Activated naive CD8-positive, alpha-beta T cell (primary cell): ENCODE measurements around the gene PHOX2A.
"Not testable (repeated sequence)": the region's sequence is repeated elsewhere in the genome, so short reads cannot be mapped to it uniquely, and the experiment has no call there.

Experiments
- H3K27ac Mint-ChIP-seq: one replicate; pipeline ENCODE4 v1.8.0; 2021; ENCODE audit warnings: mixed read lengths
- H3K27me3 Mint-ChIP-seq: one replicate; pipeline ENCODE4 v1.8.0; 2021; ENCODE audit warnings: mixed read lengths
- H3K36me3 Mint-ChIP-seq: one replicate; pipeline ENCODE4 v1.8.0; 2021; ENCODE audit warnings: mixed read lengths
- H3K4me1 Mint-ChIP-seq: one replicate; pipeline ENCODE4 v1.8.0; 2021; ENCODE audit warnings: low read depth, mixed read lengths
- H3K4me3 Mint-ChIP-seq: one replicate; pipeline ENCODE4 v1.8.0; 2021; ENCODE audit warnings: mild to moderate bottlenecking, mixed read lengths
- H3K9me3 Mint-ChIP-seq: one replicate; pipeline ENCODE4 v1.8.0; 2021; ENCODE audit warnings: low read depth, mixed read lengths

PHOX2A gene

GRCh38 chr11:72244060-72244360, at the start of gene PHOX2A:
Gene PHOX2A, minus strand, starts transcription at chr11:72244176. Its CDS starts 172 bp downstream, at chr11:72244004.
- no peak within 1 kb of the TSS for H3K27ac Mint-ChIP-seq
- H3K27me3 Mint-ChIP-seq = peaks cover 35% of the 10 kb centered on the region
- no peaks in the 10 kb centered on the region for H3K9me3 Mint-ChIP-seq

GRCh38 chr11:72293391-72293790, 49.4 kb upstream of the PHOX2A start:
- H3K36me3 Mint-ChIP-seq = peaks cover 11% of the 10 kb centered on the region
- H3K9me3 Mint-ChIP-seq = no peaks in the 10 kb centered on the region
- no peaks in the 10 kb centered on the region for H3K4me1 Mint-ChIP-seq
- H3K4me3 Mint-ChIP-seq = no peak overlapping the region
- H3K27me3 Mint-ChIP-seq = no peaks in the 10 kb centered on the region
- H3K27ac Mint-ChIP-seq = no peak overlapping the region

More at GRCh38 chr11:72244060-72244360, at the start of gene PHOX2A:
- H3K36me3 Mint-ChIP-seq = peaks cover 2% of the 10 kb centered on the region
- peaks cover 31% of the 10 kb centered on the region for H3K4me1 Mint-ChIP-seq
- peak within 1 kb of the TSS; percentile 56 for H3K4me3 Mint-ChIP-seq

GRCh38 chr11:72292106-72292785, 48.3 kb upstream of the PHOX2A start:
- no peak overlapping the region for H3K4me3 Mint-ChIP-seq
- peaks cover 11% of the 10 kb centered on the region for H3K36me3 Mint-ChIP-seq
- H3K4me1 Mint-ChIP-seq = no peaks in the 10 kb centered on the region
- H3K9me3 Mint-ChIP-seq = no peaks in the 10 kb centered on the region
- H3K27me3 Mint-ChIP-seq = no peaks in the 10 kb centered on the region
- no peak overlapping the region for H3K27ac Mint-ChIP-seq

- H3K4me3 Mint-ChIP-seq, H3K27ac Mint-ChIP-seq, H3K4me1 Mint-ChIP-seq, H3K9me3 Mint-ChIP-seq, H3K27me3 Mint-ChIP-seq, H3K36me3 Mint-ChIP-seq: not testable (repeated sequence)
Measured at GRCh38 chr11:72290741-72291140, 46.8 kb upstream of the PHOX2A start.

- no peaks in the 10 kb centered on the region for H3K9me3 Mint-ChIP-seq
- no peak overlapping the region for H3K4me3 Mint-ChIP-seq
- no peaks in the 10 kb centered on the region for H3K36me3 Mint-ChIP-seq
- H3K27ac Mint-ChIP-seq = no peak overlapping the region
- no peaks in the 10 kb centered on the region for H3K4me1 Mint-ChIP-seq
- H3K27me3 Mint-ChIP-seq = peaks cover 12% of the 10 kb centered on the region
Measured at GRCh38 chr11:72287293-72287692, 43.3 kb upstream of the PHOX2A start.

GRCh38 chr11:72283947-72284346, 40.0 kb upstream of the PHOX2A start:
- no peaks in the 10 kb centered on the region for H3K36me3 Mint-ChIP-seq
- H3K9me3 Mint-ChIP-seq = no peaks in the 10 kb centered on the region

GRCh38 chr11:72280726-72281315, 36.8 kb upstream of the PHOX2A start:
- Mint-ChIP-seq H3K4me3 (no peak overlapping the region), H3K27me3 (peaks cover 26% of the 10 kb centered on the region), H3K9me3 (no peaks in the 10 kb centered on the region), H3K4me1 (no peaks in the 10 kb centered on the region), H3K36me3 (no peaks in the 10 kb centered on the region), H3K27ac (no peak overlapping the region)

More at GRCh38 chr11:72283947-72284346, 40.0 kb upstream of the PHOX2A start:
- Mint-ChIP-seq H3K27ac (no peak overlapping the region), H3K27me3 (peaks cover 23% of the 10 kb centered on the region), H3K4me3 (no peak overlapping the region), H3K4me1 (no peaks in the 10 kb centered on the region)

- Mint-ChIP-seq H3K36me3 (no peaks in the 10 kb centered on the region), H3K27ac (no peak overlapping the region), H3K9me3 (no peaks in the 10 kb centered on the region), H3K4me3 (no peak overlapping the region), H3K27me3 (peaks cover 29% of the 10 kb centered on the region), H3K4me1 (no peaks in the 10 kb centered on the region)
Measured at GRCh38 chr11:72280037-72280436, 36.1 kb upstream of the PHOX2A start.

GRCh38 chr11:72278905-72279304, 34.9 kb upstream of the PHOX2A start:
- Mint-ChIP-seq H3K4me1 (no peaks in the 10 kb centered on the region), H3K9me3 (no peaks in the 10 kb centered on the region), H3K27ac (no peak overlapping the region), H3K27me3 (peaks cover 26% of the 10 kb centered on the region), H3K4me3 (no peak overlapping the region), H3K36me3 (no peaks in the 10 kb centered on the region)

- Mint-ChIP-seq H3K27ac (no peak overlapping the region), H3K4me3 (no peak overlapping the region), H3K27me3 (peaks cover 12% of the 10 kb centered on the region), H3K9me3 (no peaks in the 10 kb centered on the region), H3K4me1 (no peaks in the 10 kb centered on the region), H3K36me3 (no peaks in the 10 kb centered on the region)
Measured at GRCh38 chr11:72274435-72274834, 30.5 kb upstream of the PHOX2A start.

GRCh38 chr11:72271980-72272379, 28.0 kb upstream of the PHOX2A start:
- Mint-ChIP-seq H3K27me3 (peaks cover 18% of the 10 kb centered on the region), H3K4me1 (no peaks in the 10 kb centered on the region), H3K4me3 (no peak overlapping the region), H3K36me3 (no peaks in the 10 kb centered on the region), H3K9me3 (no peaks in the 10 kb centered on the region), H3K27ac (no peak overlapping the region)

- Mint-ChIP-seq H3K4me1 (no peaks in the 10 kb centered on the region), H3K27ac (no peak overlapping the region), H3K36me3 (no peaks in the 10 kb centered on the region), H3K4me3 (no peak overlapping the region), H3K9me3 (no peaks in the 10 kb centered on the region), H3K27me3 (peaks cover 16% of the 10 kb centered on the region)
Measured at GRCh38 chr11:72267956-72268617, 24.1 kb upstream of the PHOX2A start.

- H3K36me3 Mint-ChIP-seq, H3K4me3 Mint-ChIP-seq: not testable (repeated sequence)
- peaks cover 16% of the 10 kb centered on the region for H3K27me3 Mint-ChIP-seq
Measured at GRCh38 chr11:72266960-72267359, 23.0 kb upstream of the PHOX2A start.

GRCh38 chr11:72265951-72266350, 22.0 kb upstream of the PHOX2A start:
- H3K27me3 Mint-ChIP-seq = peaks cover 14% of the 10 kb centered on the region
- no peaks in the 10 kb centered on the region for H3K9me3 Mint-ChIP-seq
- no peak overlapping the region for H3K27ac Mint-ChIP-seq
- no peaks in the 10 kb centered on the region for H3K4me1 Mint-ChIP-seq
- no peaks in the 10 kb centered on the region for H3K36me3 Mint-ChIP-seq
- no peak overlapping the region for H3K4me3 Mint-ChIP-seq

More at GRCh38 chr11:72266960-72267359, 23.0 kb upstream of the PHOX2A start:
- not testable (repeated sequence) for H3K9me3 Mint-ChIP-seq, H3K27ac Mint-ChIP-seq, H3K4me1 Mint-ChIP-seq

GRCh38 chr11:72263361-72263760, 19.4 kb upstream of the PHOX2A start:
- no peak overlapping the region for H3K27ac Mint-ChIP-seq
- peaks cover 8% of the 10 kb centered on the region for H3K27me3 Mint-ChIP-seq
- H3K4me3 Mint-ChIP-seq = no peak overlapping the region
- H3K9me3 Mint-ChIP-seq = no peaks in the 10 kb centered on the region
- H3K36me3 Mint-ChIP-seq = no peaks in the 10 kb centered on the region
- no peaks in the 10 kb centered on the region for H3K4me1 Mint-ChIP-seq
